Stimulated activated CD4-positive, alpha-beta T cell treated with anti-CD3 and anti-CD28 coated beads, Interleukin-12 subunit alpha, Interleukin-12 subunit beta, amount 100 ng/mL, for 24 hours (primary cell): Measurements from ENCODE around the gene GUCA2B.

Experiments
- DNase-seq, 2 experiments: peaks; one replicate each; pipeline ENCODE4 v3.0.0-alpha.2; 2020; ENCODE audit warnings: low read depth in 2 of 2

The GUCA2B gene

GRCh38 chr1:42152907-42153600 lies at the start of gene GUCA2B:
TSS of gene GUCA2B (plus strand) at chr1:42153410. CDS start at chr1:42153451, 41 bp downstream.
- DNase-seq: no peak

DNA sequence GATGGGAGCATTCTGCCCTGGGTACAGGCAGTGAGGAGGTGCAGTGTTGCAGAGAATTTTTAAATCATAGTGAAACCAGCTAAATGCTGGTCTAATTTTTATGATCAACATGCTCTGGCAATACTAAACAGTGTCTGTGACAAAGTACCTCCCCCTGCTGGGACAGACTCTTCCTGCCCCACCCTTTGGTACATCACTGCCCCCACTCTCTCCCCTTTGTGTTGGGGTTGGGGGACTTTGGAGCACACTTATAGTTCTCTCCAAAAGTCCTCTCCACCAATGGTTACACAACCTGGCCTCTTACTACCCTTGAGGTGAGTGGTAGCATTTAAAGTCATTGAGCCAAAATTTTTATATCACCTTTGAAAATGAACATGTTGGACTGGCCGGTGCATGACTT lies 48.2 kb upstream of the GUCA2B start:
- DNase-seq: no peak

GRCh38 chr1:42108309-42108708 lies 44.9 kb upstream of the GUCA2B start:
- DNase-seq: no peak

- no peak for DNase-seq
Observed at GRCh38 chr1:42109600-42109999, 43.6 kb upstream of the GUCA2B start.

GRCh38 chr1:42114229-42114628 lies 39.0 kb upstream of the GUCA2B start:
- DNase-seq: no peak

GRCh38 chr1:42117214-42117613 lies 36.0 kb upstream of the GUCA2B start:
- no peak for DNase-seq

- DNase-seq: no peak
Observed at GRCh38 chr1:42118125-42118524, 35.1 kb upstream of the GUCA2B start.

DNA sequence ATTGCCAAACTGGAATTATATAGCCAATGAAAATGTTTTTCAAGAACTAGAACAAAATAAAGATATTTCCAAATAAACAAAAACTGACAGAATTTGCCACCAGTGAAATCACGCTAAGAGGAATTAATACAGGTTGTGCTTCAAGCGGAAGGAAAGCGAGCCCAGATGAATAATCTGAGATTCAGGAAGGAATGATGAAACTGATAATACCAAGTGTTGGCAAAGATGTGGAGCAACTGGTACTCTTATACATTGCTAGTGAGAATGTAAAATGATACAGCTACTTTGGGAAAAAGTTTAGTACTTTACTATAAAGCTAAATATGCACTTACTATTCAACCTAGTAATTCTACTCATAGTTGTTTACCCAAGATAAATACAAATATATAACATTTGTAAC lies 30.8 kb upstream of the GUCA2B start:
- no peak for DNase-seq

GRCh38 chr1:42125552-42125951 lies 27.7 kb upstream of the GUCA2B start:
- DNase-seq: no peak

GRCh38 chr1:42127767-42128166 lies 25.4 kb upstream of the GUCA2B start:
- DNase-seq: no peak

DNA sequence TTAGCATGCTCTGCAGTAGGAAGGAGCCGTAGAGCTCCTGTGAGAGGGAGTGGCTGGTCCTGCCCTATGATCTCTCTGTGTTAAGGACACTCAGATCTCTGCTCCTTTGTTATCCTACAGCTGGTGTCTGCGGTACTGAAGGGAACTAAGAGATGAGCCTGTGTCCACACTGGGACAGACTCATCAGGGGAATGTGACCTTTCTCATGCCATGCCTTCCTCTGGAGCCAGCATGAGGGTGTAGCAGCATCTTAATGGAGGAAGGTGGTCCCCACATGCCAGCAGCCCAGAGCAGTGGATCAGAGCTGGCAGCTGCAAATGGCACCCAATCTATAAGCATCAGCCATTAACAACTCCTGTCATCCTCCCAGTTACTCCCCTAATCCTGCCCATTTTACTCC lies 24.7 kb upstream of the GUCA2B start:
- DNase-seq: no peak

GRCh38 chr1:42128964-42129363 lies 24.2 kb upstream of the GUCA2B start:
- DNase-seq: no peak

- DNase-seq: no peak
Observed at GRCh38 chr1:42130061-42130660, 23.0 kb upstream of the GUCA2B start.

- DNase-seq: no peak
Observed at GRCh38 chr1:42133390-42133789, 19.8 kb upstream of the GUCA2B start.

DNA sequence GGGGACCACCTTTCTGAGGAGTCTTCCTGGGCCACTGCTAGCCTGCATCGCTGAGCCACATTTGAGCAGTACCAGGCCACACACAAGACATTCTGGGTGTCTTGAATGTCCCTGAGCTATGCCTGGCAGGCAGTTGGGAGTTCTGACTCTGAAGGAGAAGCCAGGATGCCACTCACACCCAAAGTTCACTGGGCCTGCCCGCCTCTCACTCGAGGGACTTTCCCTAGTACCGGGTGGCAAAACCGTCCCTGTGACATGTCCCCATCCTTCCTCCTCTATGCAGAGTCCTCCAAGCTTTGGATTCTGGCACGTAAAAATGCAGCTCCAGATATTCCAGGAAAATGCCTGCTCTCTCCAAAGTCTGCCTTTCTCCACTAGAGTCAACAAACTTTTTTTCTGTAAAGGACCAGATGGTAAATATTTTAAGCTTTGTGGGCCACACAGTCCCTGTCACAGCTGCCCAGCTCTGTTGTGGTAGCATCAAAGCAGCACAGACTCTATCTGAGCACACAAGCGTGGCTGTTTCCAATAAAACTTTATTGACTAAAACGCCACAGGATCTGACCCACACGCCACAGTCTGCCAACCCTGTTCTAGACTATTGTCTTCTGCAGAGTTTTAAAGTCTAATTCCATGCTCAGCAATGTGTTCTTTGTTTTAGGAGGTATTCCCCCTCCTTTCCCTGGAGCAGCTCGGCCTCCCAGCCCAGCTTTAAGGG lies 19.2 kb upstream of the GUCA2B start:
- DNase-seq: no peak

DNA sequence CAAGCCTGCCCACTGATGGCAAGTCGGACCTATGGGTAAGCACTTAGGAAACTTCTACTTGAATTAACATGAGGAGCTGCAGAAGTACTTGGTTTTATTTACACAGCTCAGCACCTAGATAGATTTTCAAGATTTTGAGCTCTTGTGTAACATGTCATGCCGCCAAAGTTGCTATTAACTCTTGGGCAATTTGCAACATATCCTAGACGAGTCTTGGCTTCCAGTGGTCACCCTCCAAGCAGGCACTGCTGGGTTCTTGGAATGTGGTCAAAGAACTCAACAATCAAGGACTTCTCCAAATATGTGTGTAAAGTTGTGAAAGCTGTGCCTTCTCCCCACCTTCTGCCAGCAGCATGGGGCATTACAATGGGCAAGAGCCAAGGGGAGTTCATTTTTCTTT lies 17.8 kb upstream of the GUCA2B start:
- DNase-seq: no peak

DNA sequence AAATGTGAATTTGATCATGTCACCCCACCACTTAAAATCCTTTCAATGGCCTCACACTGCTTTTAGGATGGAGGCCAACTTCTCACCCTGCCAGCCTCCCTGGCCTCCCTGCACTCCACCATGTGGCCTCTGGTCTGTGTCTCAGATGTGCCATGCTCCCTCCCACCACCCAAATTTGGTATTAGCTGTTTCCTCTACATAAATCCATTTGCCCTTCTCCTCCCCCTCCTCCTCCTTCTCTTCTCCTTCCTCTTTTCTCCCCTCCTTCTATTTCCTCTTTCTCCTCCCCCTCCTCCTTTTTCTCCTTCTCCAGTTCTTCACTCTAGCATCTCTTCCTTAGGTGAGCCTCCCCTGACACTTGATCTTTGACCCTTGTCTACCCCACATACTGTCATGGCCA lies 16.7 kb upstream of the GUCA2B start:
- no peak for DNase-seq

DNA sequence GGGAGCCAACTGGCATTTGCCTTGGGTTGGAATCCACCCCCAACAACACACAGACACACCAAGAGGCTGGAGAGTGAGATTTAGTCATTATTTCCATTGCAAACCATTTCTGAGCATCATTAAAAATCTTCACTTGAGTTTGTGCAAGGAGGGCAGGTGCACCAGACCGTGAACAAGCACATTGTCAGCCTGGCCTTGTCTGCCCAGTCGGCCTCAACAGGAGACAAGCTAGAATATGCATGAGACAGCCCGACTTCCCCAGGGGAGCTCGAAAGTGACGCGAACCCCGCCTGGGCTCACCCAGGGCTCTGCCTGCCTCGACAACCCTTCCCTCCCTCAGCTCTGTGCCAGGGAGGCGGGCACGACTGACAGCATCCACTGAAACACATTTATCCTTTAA lies 15.4 kb upstream of the GUCA2B start:
- no peak for DNase-seq

DNA sequence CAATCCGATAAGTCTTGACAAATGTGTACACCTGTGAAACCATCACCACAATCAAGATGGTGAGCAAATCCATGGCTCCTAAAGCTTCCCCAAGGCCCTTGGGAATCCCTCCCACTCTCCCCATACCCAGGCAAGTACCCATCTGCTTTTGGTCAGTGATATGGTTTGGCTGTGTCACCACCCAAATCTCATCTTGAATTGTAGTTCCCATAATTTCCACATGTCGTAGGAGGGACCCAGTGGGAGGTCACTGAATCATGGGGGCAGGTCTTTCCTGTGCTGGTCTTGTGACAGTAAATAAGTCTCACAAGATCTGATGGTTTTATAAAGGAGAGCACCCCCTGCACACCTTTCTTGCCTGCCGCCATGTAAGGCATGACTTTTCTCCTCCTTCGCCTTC lies 14.6 kb upstream of the GUCA2B start:
- no peak for DNase-seq

DNA sequence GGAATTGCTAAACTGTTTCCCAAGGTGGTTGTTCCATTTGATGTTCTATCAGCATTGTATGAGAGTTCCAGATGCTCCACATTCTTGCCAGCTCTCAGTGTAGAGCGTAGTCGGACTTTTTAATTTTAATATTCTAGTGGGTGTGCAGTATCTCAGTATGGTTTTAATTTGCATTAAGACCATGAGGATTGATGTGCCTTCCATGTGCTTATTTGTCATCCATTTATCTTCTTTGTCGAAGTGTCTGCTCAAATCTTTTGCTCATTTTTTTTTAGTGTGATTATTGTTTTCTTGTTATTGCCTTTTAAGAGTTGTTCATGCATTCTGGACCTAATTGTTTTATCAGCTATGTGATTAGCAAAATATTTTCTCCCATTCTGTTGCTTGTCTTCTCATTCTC lies 13.8 kb upstream of the GUCA2B start:
- DNase-seq: no peak

- DNase-seq: no peak
Observed at GRCh38 chr1:42140191-42140590, 13.0 kb upstream of the GUCA2B start.

GRCh38 chr1:42141978-42142377 lies 11.2 kb upstream of the GUCA2B start:
- no peak for DNase-seq
